GM20000 (cell line): Measurements from ENCODE around the gene DYSF.
"Not testable (repeated sequence)": the region's sequence is repeated elsewhere in the genome, so short reads cannot be mapped to it uniquely, and the experiment has no call there.

Source experiments
- DNase-seq: peaks from one replicate; pipeline ENCODE4 v3.0.0; 2012; ENCODE audit warnings: low spot score
- CTCF ChIP-seq: IDR thresholded peaks from 2 replicates; pipeline ENCODE4 v1.5.1; 2012; ENCODE audit warnings: mild to moderate bottlenecking, control low read depth; ENCODE audit errors: extremely low read depth, missing control alignments

DYSF gene

DNA sequence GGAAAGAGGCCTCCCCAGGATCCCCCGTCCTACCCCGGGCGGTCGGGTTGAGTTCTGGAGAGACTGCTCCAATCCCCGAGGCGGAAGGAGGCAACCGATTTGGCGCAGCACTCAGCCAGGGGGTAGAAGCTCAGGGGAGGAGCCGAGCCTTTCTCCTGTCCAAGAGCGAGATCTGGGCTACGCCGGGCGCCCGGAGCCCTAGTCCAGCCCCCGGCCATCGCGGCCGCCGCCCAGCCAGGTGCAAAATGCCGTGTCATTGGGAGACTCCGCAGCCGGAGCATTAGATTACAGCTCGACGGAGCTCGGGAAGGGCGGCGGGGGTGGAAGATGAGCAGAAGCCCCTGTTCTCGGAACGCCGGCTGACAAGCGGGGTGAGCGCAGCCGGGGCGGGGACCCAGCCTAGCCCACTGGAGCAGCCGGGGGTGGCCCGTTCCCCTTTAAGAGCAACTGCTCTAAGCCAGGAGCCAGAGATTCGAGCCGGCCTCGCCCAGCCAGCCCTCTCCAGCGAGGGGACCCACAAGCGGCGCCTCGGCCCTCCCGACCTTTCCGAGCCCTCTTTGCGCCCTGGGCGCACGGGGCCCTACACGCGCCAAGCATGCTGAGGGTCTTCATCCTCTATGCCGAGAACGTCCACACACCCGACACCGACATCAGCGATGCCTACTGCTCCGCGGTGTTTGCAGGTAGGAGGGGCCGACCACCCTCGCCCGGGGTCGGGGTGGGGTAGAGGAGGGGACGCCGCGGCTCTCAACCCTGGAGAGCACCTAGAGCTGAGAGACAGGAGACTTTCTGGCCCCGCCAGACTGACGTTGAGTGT, at the start of gene DYSF:
DYSF (plus strand) TSS at position 158 of the 817 bp plus-strand sequence.
- peak; percentile 11 for DNase-seq
- TF ChIP-seq CTCF = no peak

GRCh38 chr2:71409611-71410010, 43.8 kb upstream of the DYSF start:
- no peak for DNase-seq
- no peak for TF ChIP-seq CTCF

- no peak for DNase-seq
- TF ChIP-seq CTCF = no peak
Measured at GRCh38 chr2:71410696-71411095, 42.7 kb upstream of the DYSF start.

GRCh38 chr2:71416866-71417265, 36.5 kb upstream of the DYSF start:
- DNase-seq = not testable (repeated sequence)

DNA sequence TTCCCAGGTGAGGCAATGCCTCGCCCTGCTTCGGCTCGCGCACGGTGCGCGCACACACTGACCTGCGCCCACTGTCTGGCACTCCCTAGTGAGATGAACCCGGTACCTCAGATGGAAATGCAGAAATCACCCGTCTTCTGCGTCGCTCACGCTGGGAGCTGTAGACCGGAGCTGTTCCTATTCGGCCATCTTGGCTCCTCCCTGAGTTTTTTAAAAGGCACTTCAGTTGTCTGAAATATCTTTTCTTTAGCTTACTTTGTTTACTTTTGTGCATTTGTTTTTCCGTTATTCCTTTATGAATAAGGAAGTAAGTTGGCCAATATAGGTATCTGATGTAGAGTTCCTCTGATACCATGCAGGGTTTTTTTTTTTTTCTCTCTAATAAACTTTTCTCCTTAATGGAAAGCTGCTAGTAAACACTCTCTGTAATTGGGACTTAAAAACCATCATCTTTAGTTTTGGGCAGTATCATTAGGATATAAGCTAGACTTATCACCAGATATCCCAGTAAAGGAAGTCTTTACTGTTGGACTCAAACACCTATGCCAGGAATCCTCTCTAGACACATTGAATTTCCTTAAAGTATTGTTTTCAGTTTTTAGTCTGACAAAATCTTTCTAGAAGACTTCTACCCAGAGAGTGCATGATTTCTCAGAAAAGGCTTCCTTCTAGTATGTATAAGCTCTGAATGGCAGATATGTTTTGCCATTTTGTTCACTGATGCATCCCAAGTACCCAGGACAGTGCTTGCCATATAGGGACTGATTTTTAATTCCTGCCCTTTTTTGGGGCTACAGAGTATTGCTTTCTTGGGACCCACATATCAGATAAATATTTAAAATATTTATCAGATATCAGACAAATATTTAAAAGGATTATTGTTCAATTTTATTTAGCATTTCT, 35.8 kb upstream of the DYSF start:
- TF ChIP-seq CTCF = no peak
- no peak for DNase-seq

DNA sequence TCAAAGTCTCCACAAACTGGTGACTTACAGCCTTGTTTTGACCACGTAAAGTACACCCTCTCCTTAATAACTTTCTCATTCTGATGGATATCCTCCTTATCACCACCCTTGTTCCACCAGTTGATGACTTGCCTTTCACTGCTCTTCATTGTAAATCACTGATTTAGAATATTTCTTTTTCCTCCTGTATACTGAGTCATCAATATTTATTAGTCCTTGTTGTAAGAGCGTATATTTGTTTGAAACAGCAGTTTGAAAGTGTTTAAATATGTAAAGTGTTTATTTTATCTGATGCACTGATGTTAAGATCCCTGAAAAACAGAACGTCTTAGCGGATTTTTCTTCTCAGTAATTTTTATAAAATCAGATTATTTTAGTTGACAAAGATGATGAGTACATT, 34.2 kb upstream of the DYSF start:
- TF ChIP-seq CTCF = no peak
- no peak for DNase-seq

DNA sequence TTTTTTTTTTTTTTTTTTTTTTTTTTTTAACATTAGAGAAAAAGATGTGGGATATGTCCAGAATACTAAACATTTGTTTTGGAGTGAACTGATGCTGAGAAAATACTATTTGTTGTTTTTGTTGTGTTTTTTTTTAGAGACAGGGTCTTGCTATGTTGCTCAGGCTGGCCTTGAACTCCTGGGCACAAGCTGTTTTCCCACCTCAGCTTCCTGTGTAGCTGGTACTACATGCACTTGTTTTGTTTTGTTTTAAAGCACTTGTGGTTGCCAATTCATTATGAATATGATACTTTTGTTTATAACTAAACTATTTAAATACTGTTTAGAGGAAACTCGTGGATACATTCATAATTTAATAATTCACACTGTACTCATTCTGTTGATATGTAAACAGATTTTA, 33.4 kb upstream of the DYSF start:
- no peak for DNase-seq
- TF ChIP-seq CTCF = no peak
